Uterus (tissue), 2 donors: ENCODE results near the gene HOXA13.
A peak's percentile ranks its signal among the peaks of the same experiment; 100 is the strongest.

Source experiments
- CTCF ChIP-seq, 4 experiments: fragments of 200-600 bp in 2 of 4; fragments of 450-650 bp in 2 of 4; sonication (generic) in 2 of 4; IDR thresholded peaks; one replicate each; pipeline ENCODE4 v1.5.1; 2016 to 2019; ENCODE audit warnings: antibody characterized with exemption in 4 of 4, mild to moderate bottlenecking in 2 of 4, moderate library complexity in 1 of 4
- POLR2A ChIP-seq, 2 donors: fragments of 450-650 bp; IDR thresholded peaks; one replicate each; pipeline ENCODE4 v1.6.1; 2016; ENCODE audit warnings: antibody characterized with exemption in 2 of 2, mild to moderate bottlenecking in 1 of 2, moderate library complexity in 1 of 2

DNA sequence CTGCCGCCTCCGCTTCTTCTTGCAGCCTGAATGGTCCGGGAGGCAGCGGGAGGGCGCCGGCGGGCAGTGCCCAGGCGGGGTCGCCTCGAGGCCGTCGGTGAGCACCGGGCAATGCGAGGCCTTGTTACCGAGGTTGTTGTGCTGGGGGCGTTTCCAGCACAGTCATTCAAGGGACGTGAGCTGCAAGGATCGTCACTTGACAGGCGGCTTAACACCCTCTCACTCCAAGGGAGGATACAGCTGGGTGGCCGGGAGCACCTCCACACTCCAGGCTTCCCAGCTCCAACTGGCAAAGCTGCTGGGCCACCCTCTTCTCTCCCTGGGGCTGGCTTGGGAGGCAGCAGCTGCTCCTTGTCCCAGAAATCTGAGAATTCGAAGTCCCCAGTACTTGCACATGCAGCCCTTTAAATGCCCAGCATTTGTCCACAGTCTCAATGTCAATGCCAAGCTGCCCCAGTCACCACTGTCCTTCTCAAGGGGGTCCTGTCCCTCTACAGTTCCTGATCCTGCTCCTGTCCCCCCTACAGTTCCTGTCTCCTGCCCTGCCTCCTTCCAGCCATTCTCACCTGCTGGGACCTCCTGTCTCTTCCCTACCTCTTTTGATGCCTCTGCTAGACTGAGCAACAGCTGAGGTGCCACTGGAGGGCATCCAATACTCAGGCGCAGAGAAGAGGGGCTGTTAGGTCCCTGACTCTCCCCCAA, 10.4 kb downstream of the HOXA13 start:
- no peak for TF ChIP-seq CTCF (IDR thresholded peaks at IDR 0.05)
- peak; percentile 32 to 40 for TF ChIP-seq POLR2A (IDR thresholded peaks at IDR 0.05)
